UCSD-AML1 (cell line): ENCODE data around the gene EEF1AKMT3.
A peak's percentile ranks its signal among the peaks of the same experiment; 100 is the strongest.

Experiments used
- DNase-seq: peaks from one replicate; lab custom pipeline; 2025; ENCODE audit not compliant: unreplicated experiment; lab: John Stamatoyannopoulos, UW

Gene EEF1AKMT3

DNA sequence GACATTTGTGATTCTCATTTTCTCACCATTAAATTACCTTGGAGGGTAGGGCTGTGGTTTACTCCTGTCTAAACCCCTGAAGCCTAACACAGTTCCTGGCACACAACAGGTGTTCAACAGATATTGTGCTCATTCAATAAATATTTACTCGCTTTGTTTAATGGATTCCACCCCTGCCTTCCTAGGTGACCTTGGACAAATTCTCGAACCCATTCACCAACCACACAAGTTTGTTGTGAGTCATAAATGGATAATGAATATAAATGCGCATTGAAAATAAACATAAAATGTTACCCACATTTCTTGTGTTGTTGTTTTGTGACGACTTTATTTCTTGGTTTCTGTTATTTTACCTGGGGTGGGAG lies 9.8 kb downstream of the EEF1AKMT3 start:
- DNase-seq, result no peak

DNA sequence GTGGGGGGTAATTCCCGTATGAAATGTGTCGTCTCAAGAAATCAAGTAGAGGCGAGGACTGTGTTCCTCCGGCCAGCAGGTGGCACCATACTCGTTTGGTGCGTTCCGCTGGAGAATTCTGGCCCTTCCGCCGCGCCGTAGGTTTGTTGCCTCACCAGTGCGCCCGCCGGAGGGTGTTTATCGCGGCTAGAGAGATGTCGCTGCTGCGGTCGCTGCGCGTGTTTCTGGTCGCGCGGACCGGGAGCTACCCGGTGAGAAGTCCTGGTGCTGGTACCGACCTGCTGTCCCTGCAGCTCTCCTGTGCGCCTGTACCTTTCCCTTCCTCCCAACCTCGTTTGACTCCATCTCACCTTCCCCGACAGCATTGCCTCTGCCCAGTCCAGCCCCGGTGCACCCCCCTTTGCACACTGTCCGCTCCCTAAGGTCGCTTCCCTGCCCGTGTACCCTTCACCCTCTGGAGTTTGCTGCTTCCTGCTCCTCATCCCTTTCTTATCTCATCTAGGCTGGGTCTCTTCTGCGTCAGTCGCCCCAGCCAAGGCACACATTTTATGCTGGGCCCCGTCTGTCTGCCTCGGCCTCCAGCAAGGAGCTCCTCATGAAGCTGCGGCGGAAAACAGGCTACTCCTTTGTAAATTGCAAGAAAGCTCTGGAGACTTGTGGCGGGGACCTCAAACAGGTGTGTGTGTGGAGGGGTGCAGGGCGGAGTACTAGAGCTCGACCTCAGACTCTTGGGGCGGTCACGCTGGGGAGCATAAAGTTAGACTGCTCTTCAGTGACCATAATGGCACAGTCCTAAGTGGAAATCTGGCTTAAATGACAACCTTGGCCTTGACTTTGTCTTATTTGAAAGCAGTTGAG lies 10.4 kb downstream of the EEF1AKMT3 start, which contains the start of gene TSFM:
Gene TSFM (plus strand): TSS at position 180 of the 858 bp plus-strand sequence. CDS start 15 bp downstream, at position 195.
- DNase-seq, result peak; percentile 93

DNA sequence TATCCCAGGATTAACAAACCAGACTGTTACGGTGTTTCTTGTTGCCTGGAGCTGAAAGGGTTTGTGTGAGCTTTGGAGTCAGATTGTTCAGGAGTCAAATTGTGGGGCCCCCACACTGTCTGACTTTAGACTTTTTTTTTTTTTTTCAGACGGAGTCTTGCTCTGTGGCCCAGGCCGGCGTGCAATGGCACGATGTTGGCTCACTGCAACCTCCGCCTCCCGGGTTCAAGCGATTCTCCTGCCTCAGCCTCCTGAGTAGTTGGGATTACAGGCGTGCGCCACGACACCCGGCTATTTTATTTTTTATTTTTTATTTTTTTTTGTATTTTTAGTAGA lies 11.0 kb downstream of the EEF1AKMT3 start:
- no peak for DNase-seq

DNA sequence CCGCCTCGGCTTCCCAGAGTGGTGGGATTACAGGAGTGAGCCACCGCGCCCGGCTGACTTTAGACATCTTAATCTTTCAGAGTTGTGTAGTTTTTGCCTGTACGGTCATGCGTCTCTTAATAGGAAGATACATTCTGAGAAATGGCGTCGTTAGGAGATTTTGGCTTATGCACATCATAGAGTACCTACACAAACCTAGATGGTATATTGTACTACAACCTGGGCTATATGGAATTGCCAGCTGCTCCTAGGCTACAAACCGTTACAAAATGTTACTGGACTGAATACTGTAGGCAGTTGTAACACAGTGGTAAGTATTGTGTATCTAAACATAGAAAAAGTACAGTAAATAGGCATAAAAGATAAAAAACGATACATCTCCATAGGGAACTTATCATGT lies 11.4 kb downstream of the EEF1AKMT3 start:
- DNase-seq, result no peak

DNA sequence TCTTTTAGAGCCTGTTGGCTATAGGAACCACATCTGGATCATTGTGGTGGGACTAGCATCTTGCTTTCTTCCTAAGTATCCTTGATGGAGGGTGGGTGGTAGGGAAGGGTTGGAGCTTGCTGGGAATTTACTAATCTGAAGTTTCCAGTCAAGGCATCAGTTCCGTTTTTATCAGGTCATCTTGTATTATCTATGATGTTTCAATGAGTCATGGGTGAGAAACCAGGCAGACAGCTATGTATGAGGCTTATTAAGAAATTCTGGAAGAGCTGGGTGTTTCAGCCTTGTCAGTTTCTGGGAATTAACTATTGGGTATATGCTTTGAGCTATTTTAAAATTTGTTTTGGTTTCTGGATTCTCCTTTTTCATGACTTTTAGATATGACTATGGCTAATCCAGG lies 21.5 kb downstream of the EEF1AKMT3 start:
- no peak for DNase-seq

DNA sequence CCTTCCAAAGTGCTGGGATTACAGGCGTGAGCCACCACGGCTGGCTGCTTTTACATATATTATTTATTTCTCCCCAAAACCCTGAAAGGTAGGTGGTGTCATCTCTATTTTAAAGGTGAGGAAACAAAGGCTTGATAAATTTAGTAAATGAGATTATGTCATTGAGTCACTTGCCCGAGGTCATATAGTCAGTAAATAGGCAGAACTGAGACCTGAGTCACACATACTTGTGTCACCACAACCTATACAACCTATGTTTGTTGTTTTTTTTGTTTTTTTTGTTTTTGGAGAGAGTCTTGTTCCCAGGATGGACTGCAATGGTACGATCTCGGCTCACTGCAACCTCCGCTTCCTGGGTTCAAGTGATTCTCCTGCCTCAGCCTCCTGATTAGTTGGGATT lies 22.9 kb downstream of the EEF1AKMT3 start:
- no peak for DNase-seq

DNA sequence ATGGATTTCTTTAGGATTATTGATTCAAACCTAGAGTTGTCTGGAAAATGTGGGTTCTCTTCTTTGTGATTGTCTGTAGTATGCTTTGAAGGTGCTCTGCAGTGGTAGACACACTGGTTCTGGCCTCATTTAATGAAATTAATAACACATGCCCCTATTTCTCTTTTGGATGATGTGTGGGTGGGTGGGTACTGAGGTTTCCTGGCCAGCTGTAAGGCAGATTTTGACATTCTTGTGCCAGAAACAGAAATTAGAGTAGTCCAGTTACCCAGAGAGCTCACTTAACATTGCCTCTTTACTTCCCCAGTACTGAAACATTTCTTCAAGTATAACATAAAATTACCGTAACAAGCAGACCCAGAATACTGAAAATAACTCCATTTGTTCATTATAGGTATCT lies 24.6 kb downstream of the EEF1AKMT3 start:
- DNase-seq, result no peak

DNA sequence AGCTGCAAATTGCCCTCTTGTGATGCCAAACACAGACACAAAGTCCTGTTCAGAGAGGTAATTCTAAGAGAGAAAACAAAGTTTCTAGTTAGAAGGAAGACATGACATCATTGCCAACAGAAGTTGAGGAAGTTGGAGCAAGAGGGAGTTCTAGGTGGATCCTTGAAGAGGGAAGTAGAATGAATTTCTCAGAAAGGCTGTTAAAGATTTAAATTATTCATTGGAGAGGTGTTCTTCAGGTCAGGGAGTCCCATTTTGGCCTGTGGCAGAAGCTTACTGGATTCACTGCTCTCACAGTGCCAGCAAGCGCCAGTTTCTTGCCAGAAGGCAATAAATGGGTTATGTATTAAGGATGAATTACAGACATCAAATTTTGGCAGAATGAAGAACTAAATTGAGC lies 25.5 kb downstream of the EEF1AKMT3 start:
- no peak for DNase-seq

DNA sequence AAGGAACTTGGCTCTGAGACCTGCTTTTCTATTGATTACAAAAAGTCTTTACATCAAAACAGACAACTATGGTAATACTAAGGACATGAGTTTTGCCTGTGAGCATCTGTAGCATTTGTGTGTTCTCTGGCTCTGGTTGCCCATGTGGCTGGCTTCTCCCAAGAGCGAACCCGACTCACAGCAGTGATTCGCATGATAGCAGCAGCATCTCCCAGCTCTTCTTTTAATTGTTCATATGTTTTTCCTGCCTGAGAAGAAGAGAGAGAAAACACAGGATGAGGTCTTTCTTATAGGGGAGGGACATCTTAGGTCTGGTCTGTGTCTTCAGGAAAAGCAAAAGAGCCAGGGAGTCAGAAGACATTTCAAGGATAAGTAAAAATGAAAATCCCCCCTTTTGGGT lies 28.6 kb downstream of the EEF1AKMT3 start:
- no peak for DNase-seq

DNA sequence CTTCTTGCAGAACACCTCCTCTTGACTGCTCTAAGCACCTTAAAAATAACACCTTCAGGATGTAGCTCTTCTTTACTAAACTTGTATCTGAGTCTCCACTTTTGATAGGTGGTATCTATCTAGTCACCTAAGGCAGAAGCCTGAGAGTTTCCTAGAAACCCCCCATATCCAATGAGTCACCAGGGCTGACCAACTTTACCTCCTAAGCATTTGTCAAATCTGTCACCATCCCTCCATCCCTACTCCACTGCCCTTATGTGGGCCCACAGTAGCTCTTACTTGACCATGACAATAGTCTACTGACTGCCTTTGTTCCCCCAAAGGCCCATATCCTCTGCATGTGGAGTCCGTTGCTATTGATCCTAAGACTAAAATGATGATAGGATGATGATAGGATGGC lies 30.2 kb downstream of the EEF1AKMT3 start:
- DNase-seq, result no peak

DNA sequence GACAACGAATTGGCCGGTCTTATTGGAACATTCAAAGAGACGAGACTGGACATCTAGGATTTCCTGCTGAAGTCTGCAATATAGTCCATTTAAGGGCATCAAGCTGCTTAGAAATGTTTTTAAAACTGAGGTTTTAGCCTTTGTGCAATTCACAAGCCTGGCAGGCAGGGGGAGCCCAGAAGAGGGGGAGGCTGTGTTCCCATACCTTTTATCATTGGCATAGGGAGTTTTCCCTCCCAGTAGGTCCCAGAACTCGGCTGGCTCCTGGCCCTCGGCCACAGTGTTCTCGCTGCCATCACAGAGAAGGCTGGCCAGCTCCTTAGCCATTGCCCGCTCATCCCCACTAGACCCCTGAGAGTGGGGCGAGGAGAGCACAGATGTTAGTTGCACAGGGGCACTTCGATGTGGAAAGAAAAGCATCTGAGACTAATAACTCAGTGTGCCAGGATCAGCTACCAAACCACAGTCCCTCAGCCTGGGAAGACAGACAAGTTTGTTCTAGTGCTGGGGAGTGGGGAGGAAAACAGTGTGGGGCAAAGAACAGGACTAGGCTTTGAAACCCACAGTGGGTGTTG lies 31.0 kb downstream of the EEF1AKMT3 start:
- DNase-seq, result peak; percentile 32

DNA sequence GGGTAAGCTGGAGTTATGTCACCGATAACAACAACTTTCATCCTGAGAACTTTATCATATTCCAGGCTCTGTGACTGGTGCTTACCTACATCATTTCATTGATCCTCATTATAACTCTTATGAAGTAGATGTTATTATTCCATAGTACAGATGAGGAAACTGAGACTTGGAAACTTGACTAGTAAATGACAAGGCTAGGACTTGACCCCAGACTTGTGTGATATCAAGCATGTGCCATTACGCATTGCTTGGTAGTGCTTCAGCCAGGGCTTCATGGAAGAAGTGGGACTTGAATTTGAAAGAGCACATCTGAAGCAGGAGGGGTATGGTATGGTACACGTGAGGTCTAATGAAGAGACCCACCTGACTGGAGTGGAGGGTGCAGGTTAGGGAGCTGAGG lies 34.3 kb downstream of the EEF1AKMT3 start:
- DNase-seq, result no peak

DNA sequence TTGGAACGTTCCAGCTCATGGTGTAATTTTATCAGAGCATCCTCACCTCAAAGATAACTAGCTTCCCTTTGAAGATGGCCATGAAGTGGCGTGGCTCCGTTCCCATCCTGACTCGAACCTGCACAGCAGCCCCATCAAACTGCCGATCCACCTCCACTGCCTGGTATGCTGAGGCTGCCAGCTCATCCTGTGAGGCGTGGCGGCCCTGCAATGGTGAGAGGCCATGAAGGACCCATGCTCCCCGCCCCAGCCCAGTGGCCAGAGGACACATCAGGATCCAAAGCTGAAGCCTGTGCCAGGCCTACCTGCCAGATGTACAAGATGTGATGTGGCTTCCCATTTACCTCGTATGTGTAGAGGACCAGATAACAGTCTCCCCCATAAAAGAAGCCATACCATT lies 34.9 kb downstream of the EEF1AKMT3 start:
- no peak for DNase-seq

DNA sequence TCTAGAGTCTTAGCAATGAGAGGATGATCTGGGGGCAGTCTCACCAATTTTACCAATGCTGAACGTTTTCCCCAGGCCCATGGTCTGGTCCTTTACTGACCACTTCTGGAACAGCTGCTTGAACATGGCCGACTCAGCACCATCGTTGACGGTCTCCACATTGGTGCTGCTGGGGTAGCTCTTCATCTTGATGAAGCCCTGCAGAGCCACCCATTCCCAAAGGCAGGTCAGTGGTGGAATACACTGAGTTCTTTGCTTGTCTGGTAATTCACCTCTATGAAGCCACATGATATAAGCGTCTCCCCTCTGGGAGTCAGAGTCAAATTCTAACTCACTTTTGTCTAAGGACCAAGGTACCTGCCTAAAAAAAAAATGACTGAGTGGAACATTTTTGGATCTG lies 35.9 kb downstream of the EEF1AKMT3 start:
- no peak for DNase-seq

DNA sequence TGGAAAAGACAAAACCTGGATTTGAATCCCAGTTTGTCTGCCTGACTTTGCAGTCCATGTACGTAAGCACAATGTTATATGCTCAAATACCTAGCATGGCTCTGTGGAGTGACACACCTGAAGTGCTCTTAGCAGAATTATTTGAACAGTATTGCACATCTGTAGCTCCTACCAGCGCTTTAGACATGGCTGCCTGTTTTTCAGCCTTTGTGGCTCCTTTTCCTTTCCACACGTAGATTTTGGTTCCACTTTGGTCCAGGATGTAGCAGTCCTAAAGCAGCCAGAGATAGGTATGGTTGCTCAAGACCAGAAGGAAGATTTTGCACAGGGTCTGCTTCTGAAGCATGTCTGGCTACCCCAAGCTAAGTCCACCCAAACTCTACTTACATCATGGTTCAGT lies 37.0 kb downstream of the EEF1AKMT3 start:
- no peak for DNase-seq

DNA sequence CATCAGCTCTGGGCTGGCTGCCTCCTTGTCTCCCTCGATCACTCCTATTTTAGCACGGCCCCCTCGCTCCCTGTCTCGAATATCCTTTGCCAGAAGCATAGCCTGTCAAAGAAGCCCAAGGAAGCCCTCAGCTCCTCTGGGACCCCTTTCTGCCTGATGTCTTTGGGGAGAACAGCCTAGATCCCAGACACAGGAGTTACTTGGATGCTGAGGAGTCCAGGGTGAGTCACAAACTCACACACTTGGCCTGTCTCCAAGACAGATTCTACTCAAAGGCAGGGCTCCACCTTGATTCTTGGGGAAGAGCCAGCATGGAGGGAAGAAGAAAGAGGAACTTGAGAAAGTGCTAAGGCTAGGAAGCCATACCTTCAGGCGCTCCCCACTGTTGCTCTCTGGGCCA lies 38.0 kb downstream of the EEF1AKMT3 start:
- no peak for DNase-seq

DNA sequence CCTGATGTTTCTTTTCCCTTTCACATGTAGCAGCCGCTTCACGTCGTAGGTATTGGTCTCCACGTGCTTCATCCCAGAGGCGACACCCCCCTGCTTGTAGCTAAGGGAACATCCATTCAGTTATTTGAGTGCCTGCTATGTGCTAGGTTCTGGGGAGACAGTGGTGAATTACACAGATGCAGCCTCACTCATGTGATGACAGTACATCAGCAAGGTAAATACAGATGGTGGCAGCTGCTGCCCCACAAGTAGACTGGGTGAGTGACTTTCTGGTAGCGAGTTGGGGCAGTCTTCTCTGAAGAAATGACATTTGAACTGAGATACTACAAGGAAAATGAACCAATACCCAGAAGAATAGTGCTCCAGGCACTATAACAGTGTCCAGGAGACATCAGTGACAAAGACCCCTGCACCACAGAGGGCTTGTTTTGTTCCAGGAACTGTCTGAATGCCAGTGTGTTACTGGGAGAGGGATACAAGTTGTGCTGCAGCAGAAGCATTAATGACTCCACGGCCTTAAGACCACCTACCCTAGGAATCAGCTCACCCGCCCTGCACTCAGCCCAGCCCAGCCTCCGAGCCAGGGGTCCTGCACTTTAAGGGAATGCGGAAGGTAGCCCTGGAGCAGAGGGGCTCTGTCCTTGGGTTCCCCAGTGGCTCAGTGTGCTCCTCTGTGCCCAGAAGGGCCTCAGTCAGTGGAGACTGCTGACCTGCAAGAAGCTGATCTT lies 38.8 kb downstream of the EEF1AKMT3 start:
- no peak for DNase-seq

DNA sequence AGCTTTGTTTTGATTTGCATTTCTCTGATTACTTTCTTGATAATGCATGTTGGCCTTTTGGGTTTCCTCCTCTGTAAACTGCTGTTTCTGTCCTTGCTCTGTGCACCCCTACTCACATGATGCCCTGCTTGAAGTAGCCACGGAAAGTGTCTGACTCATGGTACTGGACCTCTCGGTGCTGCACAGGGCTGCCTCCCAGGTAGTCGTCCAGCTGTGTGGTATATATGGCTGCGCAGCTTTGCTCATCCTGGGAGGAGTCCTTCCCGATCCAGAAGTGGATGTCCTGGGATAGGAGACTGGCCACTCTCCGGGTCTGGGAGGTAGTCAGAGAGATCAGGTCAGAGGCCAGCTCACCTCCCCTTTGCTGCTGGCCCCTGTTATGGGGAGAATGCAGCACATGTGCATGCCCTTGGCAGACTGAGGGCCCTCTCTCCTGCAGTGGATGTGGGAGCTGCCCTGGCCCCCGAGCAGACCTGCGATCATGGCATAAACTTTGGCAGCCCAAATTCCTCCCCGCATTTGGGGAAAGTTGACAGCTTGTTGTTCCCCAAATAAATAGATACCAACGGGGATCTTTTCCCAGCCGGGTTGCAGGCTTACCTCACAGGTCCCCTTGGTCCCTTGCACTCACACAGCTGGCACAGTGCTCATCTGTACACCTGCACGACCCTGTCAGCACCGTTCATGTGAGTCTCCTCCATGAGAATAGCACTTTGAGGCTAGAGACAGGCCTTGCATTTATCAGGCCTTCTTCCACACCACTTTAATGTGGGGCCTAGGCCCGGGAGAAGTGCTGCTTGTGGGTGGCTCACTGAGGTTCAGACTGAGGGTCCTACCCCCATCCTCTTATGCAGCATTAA lies 40.9 kb downstream of the EEF1AKMT3 start:
- no peak for DNase-seq

DNA sequence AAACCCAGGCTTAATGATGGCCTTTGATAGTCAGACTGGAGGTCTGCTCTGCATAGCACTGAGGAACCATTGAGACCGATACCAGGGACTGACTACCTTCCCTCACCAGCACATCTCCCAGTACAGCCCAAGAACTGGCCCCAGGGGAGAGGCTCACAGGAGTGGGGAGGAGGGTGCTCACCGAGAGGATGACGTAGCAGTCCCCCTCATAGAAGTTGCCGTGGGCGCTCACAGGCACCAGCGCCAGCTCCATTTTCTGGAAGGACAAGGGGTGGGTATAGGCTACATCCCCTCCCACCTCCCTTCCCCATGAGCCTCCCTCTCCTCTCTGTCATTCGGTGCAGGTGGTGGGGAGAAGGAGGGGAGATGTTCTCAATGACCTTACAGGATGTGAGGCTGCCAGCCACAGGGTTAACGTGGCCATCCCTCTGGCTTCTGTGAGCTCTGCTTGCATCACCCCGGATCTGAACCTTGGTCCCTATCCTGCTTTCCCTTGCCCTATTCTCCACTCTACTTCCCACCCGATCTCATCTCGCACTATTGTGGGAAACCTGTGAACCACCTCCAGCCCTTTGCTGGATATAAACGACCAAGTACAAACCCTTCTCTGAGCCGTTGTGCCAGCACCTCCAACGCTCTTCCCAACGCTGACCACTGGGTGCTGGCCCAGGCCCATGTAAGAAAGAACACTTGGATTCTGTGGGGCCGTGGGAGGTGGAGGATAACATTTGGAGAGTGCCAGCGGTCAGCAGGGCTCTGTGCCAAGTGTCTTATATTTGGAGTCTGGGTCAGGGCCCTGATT lies 41.8 kb downstream of the EEF1AKMT3 start:
- DNase-seq, result no peak

DNA sequence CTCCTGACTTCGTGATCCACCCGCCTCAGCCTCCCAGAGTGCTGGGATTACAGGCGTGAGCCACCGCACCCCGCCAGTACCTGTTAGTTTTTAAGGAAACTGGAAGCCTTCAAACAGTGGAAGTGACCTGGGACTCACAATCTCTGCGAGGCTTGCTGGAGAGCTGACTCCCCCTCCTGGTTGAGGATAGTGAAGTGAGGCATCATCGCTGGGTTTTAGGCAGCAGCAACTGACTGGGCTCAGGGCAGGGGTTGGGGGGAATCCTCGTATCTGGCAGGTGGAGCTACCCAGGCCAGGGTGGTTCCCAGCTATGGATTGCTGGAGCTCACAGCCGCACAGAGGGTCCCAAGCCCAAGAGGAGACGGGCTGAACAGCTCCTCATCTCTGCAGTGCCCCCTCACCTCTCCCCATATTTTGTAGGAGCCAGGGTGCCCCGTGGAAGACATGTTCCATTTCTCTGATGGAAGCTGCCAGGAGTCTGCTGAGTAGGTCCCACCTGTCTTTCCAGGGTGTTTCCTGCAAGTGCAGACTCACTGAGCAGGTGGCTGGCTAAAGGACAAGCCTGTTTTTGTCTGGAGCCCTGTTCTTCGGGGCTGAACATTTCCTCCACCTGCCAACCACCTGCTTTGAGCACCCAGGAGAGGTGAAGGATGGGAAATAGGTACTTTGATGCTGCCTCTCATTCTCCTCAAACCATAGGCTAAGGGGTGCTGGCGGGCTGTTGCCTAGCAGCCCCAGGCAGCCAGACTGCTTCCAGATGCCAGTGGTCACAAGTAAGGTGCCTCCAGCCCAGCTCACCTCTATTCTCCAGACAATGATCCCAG lies 43.0 kb downstream of the EEF1AKMT3 start:
- DNase-seq, result no peak
